Measurements from ENCODE around the gene TMEM150C. TPM values are rescaled to one million over a fixed set of nuclear protein-coding genes. Genes with fewer than 3 reads are reported as not detected.

The TMEM150C gene
- total and polyA plus RNA-seq, 11 donors: 6.2 to 22.9 (median 12.6) TPM

DNA sequence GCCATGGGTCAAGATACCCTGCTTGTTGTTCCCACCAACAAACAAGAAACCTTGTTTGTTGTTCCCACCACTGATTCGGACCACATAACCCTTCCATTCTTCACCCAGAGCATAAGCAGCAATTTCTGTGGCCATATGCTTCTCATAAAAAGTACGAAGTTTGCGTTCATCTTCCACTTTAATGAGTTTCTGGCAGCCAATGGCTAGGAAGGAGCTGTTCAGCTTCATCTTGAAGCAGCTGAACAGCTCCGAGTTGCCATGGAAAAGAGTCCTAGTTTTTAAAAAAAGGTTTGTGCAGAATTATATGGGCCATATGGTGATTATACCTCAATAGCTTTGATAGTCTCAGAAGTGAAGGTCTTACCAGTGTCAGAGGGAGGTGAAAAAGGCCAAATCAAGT, 66.1 kb downstream of the TMEM150C start:
- ATAC-seq: no peak
- H3K27me3 ChIP-seq: no peaks in the 10 kb centered on the region
- DNase-seq: no peak
- H3K4me3 ChIP-seq: no peak overlapping the region
- H3K27ac ChIP-seq: no peak overlapping the region
- intact Hi-C loops (cut with DNase I): no loop called here
- no peaks in the 10 kb centered on the region for H3K4me1 ChIP-seq
- no peaks in the 10 kb centered on the region for H3K9me3 ChIP-seq
- TF ChIP-seq POLR2A (IDR thresholded peaks at IDR 0.05): no peak
- TF ChIP-seq, protein P1, sequence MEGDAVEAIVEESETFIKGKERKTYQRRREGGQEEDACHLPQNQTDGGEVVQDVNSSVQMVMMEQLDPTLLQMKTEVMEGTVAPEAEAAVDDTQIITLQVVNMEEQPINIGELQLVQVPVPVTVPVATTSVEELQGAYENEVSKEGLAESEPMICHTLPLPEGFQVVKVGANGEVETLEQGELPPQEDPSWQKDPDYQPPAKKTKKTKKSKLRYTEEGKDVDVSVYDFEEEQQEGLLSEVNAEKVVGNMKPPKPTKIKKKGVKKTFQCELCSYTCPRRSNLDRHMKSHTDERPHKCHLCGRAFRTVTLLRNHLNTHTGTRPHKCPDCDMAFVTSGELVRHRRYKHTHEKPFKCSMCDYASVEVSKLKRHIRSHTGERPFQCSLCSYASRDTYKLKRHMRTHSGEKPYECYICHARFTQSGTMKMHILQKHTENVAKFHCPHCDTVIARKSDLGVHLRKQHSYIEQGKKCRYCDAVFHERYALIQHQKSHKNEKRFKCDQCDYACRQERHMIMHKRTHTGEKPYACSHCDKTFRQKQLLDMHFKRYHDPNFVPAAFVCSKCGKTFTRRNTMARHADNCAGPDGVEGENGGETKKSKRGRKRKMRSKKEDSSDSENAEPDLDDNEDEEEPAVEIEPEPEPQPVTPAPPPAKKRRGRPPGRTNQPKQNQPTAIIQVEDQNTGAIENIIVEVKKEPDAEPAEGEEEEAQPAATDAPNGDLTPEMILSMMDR (IDR thresholded peaks at IDR 0.05): no peak
- 95 to 99% (median 98%) methylated on average over 4 of the region's 4 CpGs for WGBS, 4 donors
- H3K36me3 ChIP-seq: peaks cover 0 to 28% (median 0%) of the 10 kb centered on the region in 9 donors

DNA sequence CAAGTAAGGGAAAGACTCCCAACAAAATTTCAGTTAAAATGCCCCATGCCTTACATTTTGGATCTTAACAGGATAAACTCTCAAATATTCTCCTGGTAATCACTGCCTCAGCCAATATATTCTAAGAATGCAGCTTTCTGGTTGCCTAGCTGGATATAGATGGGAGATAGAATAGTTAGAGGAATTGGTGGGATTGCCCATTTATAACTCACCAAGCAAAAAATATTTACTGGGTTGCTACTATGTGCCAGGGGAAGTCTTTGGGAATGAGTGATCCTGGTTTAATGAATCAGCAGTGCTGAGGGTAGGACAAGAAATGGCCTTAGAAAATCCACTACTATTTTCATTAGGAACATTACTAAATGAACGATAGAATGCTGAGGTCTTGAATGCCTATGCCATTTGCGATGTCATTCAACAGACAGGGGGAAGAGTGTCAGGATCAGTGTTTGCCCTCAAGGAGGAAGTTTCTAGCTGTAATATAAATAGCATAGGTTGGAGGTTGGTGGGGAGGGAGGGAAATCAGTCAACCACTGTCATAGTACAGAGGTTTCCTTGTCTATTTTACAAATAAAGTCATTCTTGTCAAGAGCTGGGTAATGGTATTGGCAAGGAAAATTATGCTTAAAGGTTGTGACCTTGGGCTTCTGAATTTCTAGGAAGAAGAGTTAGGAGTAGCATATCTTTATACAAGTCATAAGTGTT, 67.9 kb downstream of the TMEM150C start:
- DNase-seq (no peak), ATAC-seq (no peak)
- Histone ChIP-seq H3K36me3 (peaks cover 0 to 27% (median 0%) of the 10 kb centered on the region in 9 donors), H3K4me3 (no peak overlapping the region), H3K9me3 (no peaks in the 10 kb centered on the region), H3K27me3 (no peaks in the 10 kb centered on the region), H3K27ac (no peak overlapping the region), H3K4me1 (no peaks in the 10 kb centered on the region)
- intact Hi-C loops (cut with DNase I): no loop called here
- WGBS, 4 donors: 78 to 94% (median 88%) methylated on average over 2 of the region's 2 CpGs
- TF ChIP-seq, protein P1 (IDR thresholded peaks at IDR 0.05): no peak
- TF ChIP-seq POLR2A (IDR thresholded peaks at IDR 0.05): no peak

DNA sequence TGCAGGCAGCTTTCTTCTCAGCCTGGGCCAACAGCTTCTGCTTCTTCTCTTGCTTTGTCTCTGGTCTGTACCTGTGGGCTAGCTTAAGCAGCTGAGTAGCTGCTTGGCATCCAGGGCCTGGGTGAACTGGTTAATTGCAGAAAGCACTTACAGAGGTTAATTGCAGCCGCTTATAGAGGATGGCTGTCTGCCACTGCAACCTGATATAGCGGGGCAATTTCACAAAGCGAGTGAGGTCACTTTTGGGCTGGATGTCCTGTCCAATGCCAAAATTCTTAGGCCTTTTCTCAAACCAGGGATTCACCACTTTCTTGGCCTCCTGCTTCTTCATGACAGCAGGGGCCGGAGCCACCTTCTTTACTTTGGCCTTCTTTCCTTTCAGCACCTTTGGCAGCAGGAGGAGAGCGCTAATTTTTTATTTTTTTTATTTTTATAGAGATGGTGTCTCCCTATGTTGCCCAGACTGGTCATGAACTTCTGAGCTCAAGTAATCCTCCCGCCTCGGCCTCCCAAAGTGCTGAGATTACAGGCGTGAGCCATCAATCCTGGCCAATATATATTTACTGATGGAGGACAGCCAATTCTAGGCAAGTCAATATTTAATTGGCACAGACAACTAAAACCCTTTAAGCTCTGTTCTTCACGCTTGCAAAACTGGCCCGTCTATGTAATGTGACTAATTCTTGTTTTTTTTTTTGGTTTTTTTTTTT, 70.4 kb downstream of the TMEM150C start:
- Histone ChIP-seq H3K27me3 (no peaks in the 10 kb centered on the region), H3K4me1 (no peaks in the 10 kb centered on the region), H3K4me3 (no peak overlapping the region), H3K9me3 (no peaks in the 10 kb centered on the region), H3K36me3 (peaks cover 0 to 27% (median 0%) of the 10 kb centered on the region in 9 donors), H3K27ac (no peak overlapping the region)
- ATAC-seq (no peak), DNase-seq (no peak)
- no peak for TF ChIP-seq POLR2A (IDR thresholded peaks at IDR 0.05)
- TF ChIP-seq, protein P1 (IDR thresholded peaks at IDR 0.05): no peak
- intact Hi-C loops (cut with DNase I): no loop called here
- WGBS, 4 donors: 77 to 86% (median 81%) methylated on average over 10 of the region's 10 CpGs

DNA sequence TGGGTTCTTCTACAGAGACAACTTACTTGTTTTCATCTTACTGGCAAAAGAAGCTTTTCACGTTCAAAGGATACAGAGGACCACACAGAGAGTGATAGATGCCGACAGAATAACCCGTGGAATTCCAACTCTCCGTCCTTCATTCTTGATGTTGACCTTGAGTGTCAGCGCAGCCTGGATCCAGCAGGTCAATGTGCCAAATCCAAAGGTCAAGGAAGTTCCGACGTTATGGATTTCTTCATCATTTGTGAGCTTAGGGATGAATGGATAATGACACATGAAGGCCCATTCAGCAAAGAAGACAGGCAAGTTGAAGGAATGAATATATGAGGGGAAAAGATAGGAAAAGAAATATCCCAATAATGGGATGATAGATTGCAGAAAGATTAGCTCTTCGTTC, 71.8 kb downstream of the TMEM150C start:
- H3K4me3 ChIP-seq: no peak overlapping the region
- peaks cover 0 to 7% (median under 1%) of the 10 kb centered on the region in 12 donors for H3K4me1 ChIP-seq
- intact Hi-C loops (cut with DNase I): no loop called here
- ATAC-seq: no peak
- 68 to 81% (median 74%) methylated on average over 8 of the region's 8 CpGs for WGBS, 4 donors
- no peak for TF ChIP-seq POLR2A (IDR thresholded peaks at IDR 0.05)
- TF ChIP-seq, protein P1 (IDR thresholded peaks at IDR 0.05): no peak
- no peak overlapping the region for H3K27ac ChIP-seq
- H3K9me3 ChIP-seq: no peaks in the 10 kb centered on the region
- H3K27me3 ChIP-seq: no peaks in the 10 kb centered on the region
- peaks cover 0 to 17% (median 0%) of the 10 kb centered on the region in 9 donors for H3K36me3 ChIP-seq
- no peak for DNase-seq

Data from heart left ventricle (tissue), 16 donors.